Measurements from ENCODE around the gene ZNF823.

DNA sequence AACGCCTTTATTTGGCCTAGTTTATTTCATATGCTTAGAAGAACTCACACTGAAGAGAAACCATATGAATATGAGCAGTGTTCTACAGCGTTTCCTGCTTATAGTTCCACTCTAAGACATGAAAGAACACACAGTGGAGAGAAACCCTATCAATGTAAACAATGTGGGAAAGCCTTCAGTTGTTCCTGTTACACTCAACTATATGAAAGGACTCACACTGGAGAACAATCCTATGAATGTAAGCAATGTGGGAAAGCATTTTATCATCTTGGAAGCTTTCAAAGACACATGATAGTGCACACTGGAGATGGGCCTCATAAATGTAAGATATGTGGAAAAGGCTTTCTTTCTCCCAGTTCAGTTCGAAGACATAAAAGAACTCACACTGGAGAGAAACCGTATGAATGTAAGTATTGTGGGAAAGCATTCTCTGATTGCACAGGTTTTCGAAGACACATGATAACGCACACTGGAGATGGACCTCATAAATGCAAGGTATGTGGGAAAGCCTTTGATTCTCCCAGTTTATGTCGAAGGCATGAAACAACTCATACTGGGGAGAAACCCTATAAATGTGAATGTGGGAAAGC is 41.8 kb upstream of the ZNF823 start:
- TF ChIP-seq TCF12 (IDR thresholded peaks at IDR 0.05) (no peak), RAD21 (IDR thresholded peaks at IDR 0.05; ENCODE audit: low read length) (no peak), CHD2 (IDR thresholded peaks at IDR 0.05; ENCODE audit: low read length, partially characterized antibody) (no peak), EP300 (IDR thresholded peaks at IDR 0.05; ENCODE audit: borderline replicate concordance in 1 of 2, low read depth in 1 of 2, low read length in 1 of 2) (no peak)
- TF ChIP-seq, protein P1, sequence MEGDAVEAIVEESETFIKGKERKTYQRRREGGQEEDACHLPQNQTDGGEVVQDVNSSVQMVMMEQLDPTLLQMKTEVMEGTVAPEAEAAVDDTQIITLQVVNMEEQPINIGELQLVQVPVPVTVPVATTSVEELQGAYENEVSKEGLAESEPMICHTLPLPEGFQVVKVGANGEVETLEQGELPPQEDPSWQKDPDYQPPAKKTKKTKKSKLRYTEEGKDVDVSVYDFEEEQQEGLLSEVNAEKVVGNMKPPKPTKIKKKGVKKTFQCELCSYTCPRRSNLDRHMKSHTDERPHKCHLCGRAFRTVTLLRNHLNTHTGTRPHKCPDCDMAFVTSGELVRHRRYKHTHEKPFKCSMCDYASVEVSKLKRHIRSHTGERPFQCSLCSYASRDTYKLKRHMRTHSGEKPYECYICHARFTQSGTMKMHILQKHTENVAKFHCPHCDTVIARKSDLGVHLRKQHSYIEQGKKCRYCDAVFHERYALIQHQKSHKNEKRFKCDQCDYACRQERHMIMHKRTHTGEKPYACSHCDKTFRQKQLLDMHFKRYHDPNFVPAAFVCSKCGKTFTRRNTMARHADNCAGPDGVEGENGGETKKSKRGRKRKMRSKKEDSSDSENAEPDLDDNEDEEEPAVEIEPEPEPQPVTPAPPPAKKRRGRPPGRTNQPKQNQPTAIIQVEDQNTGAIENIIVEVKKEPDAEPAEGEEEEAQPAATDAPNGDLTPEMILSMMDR (IDR thresholded peaks at IDR 0.05), result no peak
- TF ChIP-seq, protein P2, sequence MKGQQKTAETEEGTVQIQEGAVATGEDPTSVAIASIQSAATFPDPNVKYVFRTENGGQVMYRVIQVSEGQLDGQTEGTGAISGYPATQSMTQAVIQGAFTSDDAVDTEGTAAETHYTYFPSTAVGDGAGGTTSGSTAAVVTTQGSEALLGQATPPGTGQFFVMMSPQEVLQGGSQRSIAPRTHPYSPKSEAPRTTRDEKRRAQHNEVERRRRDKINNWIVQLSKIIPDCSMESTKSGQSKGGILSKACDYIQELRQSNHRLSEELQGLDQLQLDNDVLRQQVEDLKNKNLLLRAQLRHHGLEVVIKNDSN (IDR thresholded peaks at IDR 0.05; ENCODE audit: borderline replicate concordance, low read depth), result no peak
